Measurements from ENCODE around the gene KRT23. TPM values are rescaled to one million over a fixed set of nuclear protein-coding genes. Genes with fewer than 3 reads are reported as not detected.

Gene KRT23
- total and polyA plus RNA-seq, 9 donors: 0.05 to 5.0 (median 0.53) TPM; not detected in 2

GRCh38 chr17:40884708-40885512, 52.5 kb downstream of the KRT23 start, which contains the start of gene KRT20:
Gene KRT20, minus strand, starts transcription at chr17:40885242. Its CDS starts 57 bp downstream, at chr17:40885185.
- intact Hi-C loops (cut with DNase I): no loop called here
- no peak within 1 kb of the TSS for H3K27ac ChIP-seq
- no peak for TF ChIP-seq CTCF (IDR thresholded peaks at IDR 0.05)
- TF ChIP-seq POLR2A (IDR thresholded peaks at IDR 0.05): no peak
- no peak for TF ChIP-seq EP300 (IDR thresholded peaks at IDR 0.05)
- H3K4me3 ChIP-seq: no peak within 1 kb of the TSS
- no peaks in the 10 kb centered on the region for H3K36me3 ChIP-seq
- H3K27me3 ChIP-seq: no peaks in the 10 kb centered on the region
- H3K4me1 ChIP-seq (ENCODE audit: insufficient read depth): no peaks in the 10 kb centered on the region
- 89 to 93% (median 91%) methylated on average over 23 of the region's 23 CpGs for WGBS, 3 donors
- no peak for DNase-seq
- H3K9me3 ChIP-seq: no peaks in the 10 kb centered on the region

- Histone ChIP-seq H3K27ac (no peak overlapping the region), H3K36me3 (no peaks in the 10 kb centered on the region), H3K4me3 (no peak overlapping the region), H3K9me3 (no peaks in the 10 kb centered on the region), H3K27me3 (no peaks in the 10 kb centered on the region), H3K4me1 (ENCODE audit: insufficient read depth) (no peaks in the 10 kb centered on the region)
- intact Hi-C loops (cut with DNase I): no loop called here
- WGBS, 3 donors: 90 to 92% (median 91%) methylated on average over 7 of the region's 7 CpGs
- TF ChIP-seq EP300 (IDR thresholded peaks at IDR 0.05): no peak
- no peak for TF ChIP-seq CTCF (IDR thresholded peaks at IDR 0.05)
- no peak for TF ChIP-seq POLR2A (IDR thresholded peaks at IDR 0.05)
- no peak for DNase-seq
Observed at GRCh38 chr17:40883626-40884334, 53.7 kb downstream of the KRT23 start.

- no peak for DNase-seq
- no peaks in the 10 kb centered on the region for H3K27me3 ChIP-seq
- no peaks in the 10 kb centered on the region for H3K9me3 ChIP-seq
- WGBS, 3 donors: 72 to 87% (median 84%) methylated on average over 1 of the region's 1 CpG
- TF ChIP-seq EP300 (IDR thresholded peaks at IDR 0.05) (no peak), POLR2A (IDR thresholded peaks at IDR 0.05) (no peak), CTCF (IDR thresholded peaks at IDR 0.05) (no peak)
- H3K36me3 ChIP-seq: no peaks in the 10 kb centered on the region
- intact Hi-C loops (cut with DNase I): no loop called here
- H3K4me1 ChIP-seq (ENCODE audit: insufficient read depth): no peaks in the 10 kb centered on the region
- H3K27ac ChIP-seq: no peak overlapping the region
- H3K4me3 ChIP-seq: no peak overlapping the region
Observed at GRCh38 chr17:40883031-40883430, 54.4 kb downstream of the KRT23 start.

- Histone ChIP-seq H3K27me3 (no peaks in the 10 kb centered on the region), H3K4me1 (ENCODE audit: insufficient read depth) (no peaks in the 10 kb centered on the region), H3K27ac (no peak overlapping the region), H3K9me3 (no peaks in the 10 kb centered on the region), H3K4me3 (no peak overlapping the region), H3K36me3 (no peaks in the 10 kb centered on the region)
- intact Hi-C loops (cut with DNase I): no loop called here
- no peak for TF ChIP-seq EP300 (IDR thresholded peaks at IDR 0.05)
- TF ChIP-seq POLR2A (IDR thresholded peaks at IDR 0.05): no peak
- WGBS, 3 donors: 88 to 100% (median 92%) methylated on average over 1 of the region's 1 CpG
- DNase-seq: no peak
Observed at GRCh38 chr17:40879026-40879425, 58.4 kb downstream of the KRT23 start.
